K562 (cell line): Measurements from ENCODE around the gene PPP1R14B. TPM values are rescaled to one million over a fixed set of nuclear protein-coding genes. Genes with fewer than 3 reads are reported as not detected.

Experiments
- ADNP ChIP-seq: fragments of 200-800 bp; sonication (Bioruptor generic); IDR thresholded peaks from 2 replicates; pipeline ENCODE4 v1.6.1; 2016; ENCODE audit warnings: missing genetic modification characterization, missing compliant biosample characterization
- BCOR ChIP-seq: fragments of 450-650 bp; IDR thresholded peaks from 2 replicates; pipeline ENCODE4 v1.6.1; 2016
- BDP1 ChIP-seq: IDR thresholded peaks from 3 replicates; pipeline ENCODE4 v1.6.1; 2011; ENCODE audit not compliant: insufficient read length, insufficient read depth
- BHLHE40 ChIP-seq: IDR thresholded peaks from 2 replicates; pipeline ENCODE4 v1.6.1; 2011; ENCODE audit warnings: low read length, improper control_type of control experiment
- CREBBP ChIP-seq: IDR thresholded peaks from one replicate; pipeline ENCODE4 v1.6.1; 2012; ENCODE audit warnings: low read depth, mild to moderate bottlenecking, control low read depth, inconsistent platforms, low read length
- DIDO1 ChIP-seq: fragments of 450-650 bp; IDR thresholded peaks from 2 replicates; pipeline ENCODE4 v1.6.1; 2016; ENCODE audit warnings: low read depth, missing biosample characterization, missing genetic modification characterization
- FOXP1 ChIP-seq: sonication (generic); formaldehyde crosslinking; IDR thresholded peaks from 2 replicates; pipeline ENCODE4 v1.8.0; 2022; ENCODE audit warnings: mild to moderate bottlenecking, missing genetic modification reagents
- KLF10 ChIP-seq: fragments of 250-450 bp; sonication (Bioruptor Pico); IDR thresholded peaks from 2 replicates; pipeline ENCODE4 v1.6.1; 2021; ENCODE audit warnings: matching md5 sums
- NR0B1 ChIP-seq: fragments of 450-650 bp; IDR thresholded peaks from one replicate; pipeline ENCODE4 v1.6.1; 2018; ENCODE audit warnings: mild to moderate bottlenecking, moderate library complexity; ENCODE audit not compliant: partially characterized antibody
- POU5F1 ChIP-seq: fragments of 150-350 bp; IDR thresholded peaks from 2 replicates; pipeline ENCODE4 v1.6.1; 2014; ENCODE audit warnings: borderline replicate concordance, low read length, low read depth, mild to moderate bottlenecking; ENCODE audit not compliant: partially characterized antibody
- RBM25 ChIP-seq: fragments of 200-400 bp; formaldehyde crosslinking; IDR thresholded peaks from 2 replicates; pipeline ENCODE4 v1.6.1; 2018; ENCODE audit warnings: low read length, low read depth, moderate library complexity; ENCODE audit not compliant: severe bottlenecking
- RNF2 ChIP-seq: sonication (generic); IDR thresholded peaks from 2 replicates; pipeline ENCODE4 v1.6.1; 2016
- SRSF9 ChIP-seq: fragments of 200-400 bp; formaldehyde crosslinking; IDR thresholded peaks from 2 replicates; pipeline ENCODE4 v1.6.1; 2017; ENCODE audit warnings: low read depth, low read length, borderline replicate concordance
- STAG1 ChIP-seq: sonication (generic); formaldehyde crosslinking; IDR thresholded peaks from 2 replicates; pipeline ENCODE4 v1.5.0; 2020; ENCODE audit warnings: missing genetic modification reagents, borderline replicate concordance
- SUPT5H ChIP-seq: fragments of 450-650 bp; IDR thresholded peaks from 2 replicates; pipeline ENCODE4 v1.6.1; 2016
- TEAD4 ChIP-seq, 2 experiments: sonication (generic) in 1 of 2; formaldehyde crosslinking in 1 of 2; IDR thresholded peaks; 2 replicates each; pipeline versions ENCODE4 v1.6.1 to v1.8.0; 2012 to 2022; ENCODE audit warnings: borderline replicate concordance in 1 of 2, inconsistent platforms in 1 of 2, low read length in 1 of 2, mild to moderate bottlenecking in 1 of 2, missing genetic modification reagents in 1 of 2
- ZNF23 ChIP-seq: fragments of 250-450 bp; sonication (Bioruptor Pico); IDR thresholded peaks from 2 replicates; pipeline ENCODE4 v1.4.0; 2020; ENCODE audit warnings: mild to moderate bottlenecking
- ZNF395 ChIP-seq: fragments of 200-800 bp; sonication (Bioruptor generic); IDR thresholded peaks from 2 replicates; pipeline ENCODE4 v1.6.1; 2017; ENCODE audit warnings: missing genetic modification characterization, missing compliant biosample characterization
- ZNF609 ChIP-seq: sonication (generic); formaldehyde crosslinking; IDR thresholded peaks from 2 replicates; pipeline ENCODE4 v1.8.1; 2023; ENCODE audit warnings: missing genetic modification reagents, mild to moderate bottlenecking, borderline replicate concordance
- polyA plus RNA-seq, 8 experiments: library from polyadenylated mRNA; depleted of rRNA in 4 of 8; stranded (reverse) in 5 of 8; unstranded in 3 of 8; fragments of >200 nt; fragmentation: Nextera tagmentation in 2 of 8; fragmentation: Illumina TruSeq in 1 of 8; extraction: Ambion mirVana in 2 of 8; extraction: Trizol in 1 of 8; gene quantifications; 2 replicates each; pipeline versions ENCODE4 v1.2.1 to v1.2.3, GENCODE V29; 2011 to 2014; ENCODE audit warnings: inconsistent platforms in 1 of 8, missing spikeins in 1 of 8
- total RNA-seq, 7 experiments: library from RNA; depleted of rRNA in 6 of 7; stranded (reverse); fragments of >200 nt in 6 of 7; fragmentation: Illumina TruSeq in 2 of 7; extraction: Trizol in 2 of 7; gene quantifications; 2 replicates each; pipeline versions ENCODE4 v1.2.1 to v1.2.3, GENCODE V29; 2011 to 2021; ENCODE audit warnings: low replicate concordance in 1 of 7

The PPP1R14B gene
- total and polyA plus RNA-seq, 9 of the 15 experiments (the other 6 are each of a cell fraction or from before 2014, with no cell fraction given): 7.7 to 566 (median 212) TPM

GRCh38 chr11:64268025-64268892 lies 21.5 kb upstream of the PPP1R14B start (continued):
- TF ChIP-seq ADNP (no peak), BHLHE40 (no peak), BCOR (peak; percentile 72), SRSF9 (no peak), ZNF23 (CRISPR knock-in tag) (no peak), BDP1 (no peak), RNF2 (peak; percentile 31; the same call in 1 of the 2 replicates), KLF10 (CRISPR knock-in tag) (no peak), FOXP1 (no peak), SUPT5H (no peak), ZNF609 (CRISPR knock-in tag) (0 out of 2 replicates have a peak, but pooled peaks have one; percentile 19), CREBBP (no peak), STAG1 (no peak), RBM25 (no peak), DIDO1 (no peak), TEAD4 (IDR thresholded peaks at IDR 0.05; ENCODE audit: low read length) (no peak), TEAD4 (CRISPR knock-in tag; IDR thresholded peaks at IDR 0.05; ENCODE audit: borderline replicate concordance) (no peak), NR0B1 (no peak), POU5F1 (no peak), ZNF395 (peak; percentile 4; the same call in 1 of the 2 replicates)
